Kidney capillary endothelial cell (primary cell): ENCODE measurements around the gene PTGER3.

Source experiments
- DNase-seq: peaks from one replicate; pipeline ENCODE4 v3.0.0-alpha.2; 2018; ENCODE audit warnings: low spot score

Gene PTGER3

GRCh38 chr1:71047635-71048607 lies at the start of gene PTGER3:
Gene PTGER3 (minus strand): TSS chr1:71047816. CDS start chr1:71047577, 239 bp downstream.
- DNase-seq: no peak

GRCh38 chr1:71094913-71095312 lies 47.3 kb upstream of the PTGER3 start:
- DNase-seq: no peak

- DNase-seq: peak; percentile 41
These were observed 46.3 kb upstream of the PTGER3 start for GRCh38 chr1:71093938-71094337.

- DNase-seq: no peak
These were observed 42.1 kb upstream of the PTGER3 start for GRCh38 chr1:71089536-71090270.

- no peak for DNase-seq
These were observed 41.1 kb upstream of the PTGER3 start for GRCh38 chr1:71088645-71089287.

- DNase-seq: no peak
These were observed 40.1 kb upstream of the PTGER3 start for GRCh38 chr1:71087713-71088112.

- no peak for DNase-seq
These were observed 39.4 kb upstream of the PTGER3 start for GRCh38 chr1:71087060-71087459.

- peak; percentile 92 for DNase-seq
These were observed 38.7 kb upstream of the PTGER3 start for GRCh38 chr1:71086331-71086730.

GRCh38 chr1:71083271-71083670 lies 35.7 kb upstream of the PTGER3 start:
- DNase-seq: no peak

GRCh38 chr1:71081697-71082080 lies 34.1 kb upstream of the PTGER3 start:
- DNase-seq: no peak

GRCh38 chr1:71080739-71081696 lies 33.4 kb upstream of the PTGER3 start, which contains the start of gene ZRANB2:
Gene ZRANB2 (minus strand): TSS chr1:71081035. CDS start chr1:71080995, 40 bp downstream.
- peak; percentile 94 for DNase-seq

- no peak for DNase-seq
These were observed 32.7 kb upstream of the PTGER3 start for GRCh38 chr1:71080230-71080738.

- peak; percentile 60 for DNase-seq
These were observed 27.1 kb upstream of the PTGER3 start for GRCh38 chr1:71074681-71075080.

GRCh38 chr1:71072273-71072672 lies 24.7 kb upstream of the PTGER3 start:
- no peak for DNase-seq

GRCh38 chr1:71071720-71072119 lies 24.1 kb upstream of the PTGER3 start:
- no peak for DNase-seq

GRCh38 chr1:71068325-71069240 lies 21.0 kb upstream of the PTGER3 start:
- no peak for DNase-seq

GRCh38 chr1:71054791-71055190 lies 7.2 kb upstream of the PTGER3 start:
- DNase-seq: no peak

GRCh38 chr1:71054281-71054731 lies 6.7 kb upstream of the PTGER3 start:
- no peak for DNase-seq

- DNase-seq: no peak
These were observed 6.1 kb upstream of the PTGER3 start for GRCh38 chr1:71053758-71054157.

GRCh38 chr1:71053146-71053545 lies 5.5 kb upstream of the PTGER3 start:
- DNase-seq: no peak
